A549 (cell line): ENCODE measurements around the gene PTGES3L. TPM values are rescaled to one million over a fixed set of nuclear protein-coding genes. Genes with fewer than 3 reads are reported as not detected.

Experiments used
- ATAC-seq, 2 experiments: fragments of 200-7000 bp in 1 of 2; fragments of >200 bp in 1 of 2; cut with Nextera tagmentation in 1 of 2; cut with Tn5 transposase in 1 of 2; 3 replicates each; pipeline versions ENCODE4 v1.8.0 to v1.9.1; 2018 to 2020; ENCODE audit warnings: mild to moderate bottlenecking in 1 of 2, moderate library complexity in 1 of 2
- CTCF ChIA-PET: fragments of 300-600 bp; sonication (Branson Sonifier 250); formaldehyde crosslinking; extraction: SDS; loops from one replicate; lab custom pipeline; 2021; ENCODE audit warnings: antibody characterized with exemption, inconsistent platforms; lab: Yijun Ruan, JAX
- POLR2A ChIA-PET: fragments of 350-600 bp; formaldehyde crosslinking; extraction: SDS; loops from one replicate; lab custom pipeline; 2021; ENCODE audit warnings: antibody characterized with exemption, inconsistent platforms; lab: Yijun Ruan, JAX
- DNase-seq, 2 experiments: peaks; one replicate each; pipeline versions ENCODE4 v3.0.0 to v3.0.0-alpha.2; 2011 to 2016; ENCODE audit warnings: low read depth in 1 of 2, low spot score in 1 of 2
- FAIRE-seq: peaks from 2 replicates; lab custom pipeline; 2011; peaks lifted over from hg19 to GRCh38; lab: Jason Lieb, UNC
- H3K27ac ChIP-seq, 2 experiments: fragments of >200 bp; sonication (Bioruptor Twin); formaldehyde crosslinking; 3 replicates each; pipeline ENCODE4 v1.5.1; 2016 to 2017
- H3K4me1 ChIP-seq: fragments of >200 bp; sonication (Bioruptor Twin); formaldehyde crosslinking; 3 replicates; pipeline ENCODE4 v1.6.1; 2016
- H3K4me2 ChIP-seq: fragments of >200 bp; sonication (Bioruptor Twin); formaldehyde crosslinking; 3 replicates; pipeline ENCODE4 v1.6.1; 2016
- H3K4me3 ChIP-seq: fragments of >200 bp; sonication (Bioruptor Twin); formaldehyde crosslinking; 3 replicates; pipeline ENCODE4 v1.5.1; 2016
- H3K9me3 ChIP-seq: fragments of >200 bp; sonication (Bioruptor Twin); formaldehyde crosslinking; 3 replicates; pipeline ENCODE4 v1.6.1; 2016
- ATOH8 ChIP-seq: fragments of 250-450 bp; sonication (Bioruptor Pico); IDR thresholded peaks from 2 replicates; pipeline ENCODE4 v1.5.0; 2020; ENCODE audit warnings: low read depth, mild to moderate bottlenecking, moderate library complexity
- BCL3 ChIP-seq: fragments of >200 bp; sonication (Bioruptor Twin); formaldehyde crosslinking; IDR thresholded peaks from 3 replicates; pipeline ENCODE4 v1.6.1; 2016
- BHLHE40 ChIP-seq: IDR thresholded peaks from 2 replicates; pipeline ENCODE4 v1.6.1; 2012; ENCODE audit warnings: low read depth, low read length, inconsistent platforms
- CBX2 ChIP-seq: fragments of 200-600 bp; sonication (generic); IDR thresholded peaks from 2 replicates; pipeline ENCODE4 v1.6.1; 2016; ENCODE audit warnings: low read depth, mild to moderate bottlenecking, borderline replicate concordance
- CEBPB ChIP-seq, 2 experiments: fragments of >200 bp in 1 of 2; sonication (Bioruptor Twin) in 1 of 2; formaldehyde crosslinking in 1 of 2; IDR thresholded peaks; 2 replicates each; pipeline ENCODE4 v1.6.1; 2012 to 2016
- CTCF ChIP-seq: fragments of >200 bp; sonication (Bioruptor Twin); formaldehyde crosslinking; IDR thresholded peaks from 3 replicates; pipeline ENCODE4 v1.5.1; 2016
- EP300 ChIP-seq, 2 experiments: fragments of >200 bp; sonication (Bioruptor Twin); formaldehyde crosslinking; IDR thresholded peaks; 2 replicates in 1 of 2; 3 replicates in 1 of 2; pipeline ENCODE4 v1.6.1; 2016 to 2017
- FOSB ChIP-seq: fragments of 250-450 bp; sonication (Bioruptor Pico); IDR thresholded peaks from 2 replicates; pipeline ENCODE4 v1.5.0; 2020; ENCODE audit warnings: mild to moderate bottlenecking, moderate library complexity
- FOSL2 ChIP-seq, 2 experiments: fragments of 450-650 bp in 1 of 2; fragments of >200 bp in 1 of 2; sonication (Bioruptor Twin) in 1 of 2; formaldehyde crosslinking; IDR thresholded peaks; 2 replicates each; pipeline versions ENCODE4 v1.5.0 to v1.6.1; 2016 to 2020; ENCODE audit warnings: mild to moderate bottlenecking in 1 of 2, moderate library complexity in 1 of 2
- GATA3 ChIP-seq: IDR thresholded peaks from 2 replicates; pipeline ENCODE4 v1.6.1; 2012; ENCODE audit warnings: borderline replicate concordance
- HES2 ChIP-seq: fragments of >200 bp; sonication (Bioruptor Twin); formaldehyde crosslinking; IDR thresholded peaks from 2 replicates; pipeline ENCODE4 v1.6.1; 2016
- HEYL ChIP-seq: fragments of 250-450 bp; sonication (Bioruptor Pico); IDR thresholded peaks from 2 replicates; pipeline ENCODE4 v1.8.0; 2021; ENCODE audit warnings: mild to moderate bottlenecking, moderate library complexity
- HOXB5 ChIP-seq: fragments of 250-450 bp; sonication (Bioruptor Pico); IDR thresholded peaks from 2 replicates; pipeline ENCODE4 v1.5.0; 2020; ENCODE audit warnings: mild to moderate bottlenecking, moderate library complexity
- JUN ChIP-seq, 2 experiments: fragments of >200 bp; sonication (Bioruptor Twin); formaldehyde crosslinking; IDR thresholded peaks; 2 replicates in 1 of 2; 3 replicates in 1 of 2; pipeline ENCODE4 v1.6.1; 2016 to 2017
- KDM1A ChIP-seq: fragments of 200-600 bp; sonication (generic); IDR thresholded peaks from 2 replicates; pipeline ENCODE4 v1.6.1; 2016; ENCODE audit warnings: low read depth, mild to moderate bottlenecking
- KDM5A ChIP-seq: fragments of 200-600 bp; sonication (generic); IDR thresholded peaks from 2 replicates; pipeline ENCODE4 v1.6.1; 2016; ENCODE audit warnings: antibody characterized with exemption, mild to moderate bottlenecking
- MAFK ChIP-seq: fragments of 450-650 bp; IDR thresholded peaks from 2 replicates; pipeline ENCODE4 v1.6.1; 2014; ENCODE audit not compliant: partially characterized antibody
- MAX ChIP-seq: IDR thresholded peaks from 2 replicates; pipeline ENCODE4 v1.6.1; 2012
- NPAS2 ChIP-seq: fragments of 250-450 bp; sonication (Bioruptor Pico); IDR thresholded peaks from 2 replicates; pipeline ENCODE4 v1.8.0; 2022; ENCODE audit warnings: mild to moderate bottlenecking, moderate library complexity, borderline replicate concordance
- NR3C1 ChIP-seq: fragments of >200 bp; sonication (Bioruptor Twin); formaldehyde crosslinking; IDR thresholded peaks from 3 replicates; pipeline ENCODE4 v1.6.1; 2017
- PHF8 ChIP-seq: fragments of 200-600 bp; sonication (generic); IDR thresholded peaks from 2 replicates; pipeline ENCODE4 v1.6.1; 2016; ENCODE audit warnings: low read depth, mild to moderate bottlenecking, antibody characterized with exemption, moderate library complexity, borderline replicate concordance
- RAD21 ChIP-seq, 2 experiments: fragments of >200 bp in 1 of 2; sonication (Bioruptor Twin) in 1 of 2; formaldehyde crosslinking in 1 of 2; IDR thresholded peaks in 1 of 2; conservative IDR thresholded peaks in 1 of 2; 2 replicates in 1 of 2; 3 replicates in 1 of 2; pipeline ENCODE4 v1.6.1; 2012 to 2018; ENCODE audit warnings: inconsistent platforms in 1 of 2
- RCOR1 ChIP-seq: fragments of 150-350 bp; IDR thresholded peaks from 2 replicates; pipeline ENCODE4 v1.6.1; 2014; ENCODE audit warnings: antibody characterized with exemption, low read length, low read depth
- SREBF2 ChIP-seq: fragments of 450-650 bp; IDR thresholded peaks from 2 replicates; pipeline ENCODE4 v1.6.1; 2014; ENCODE audit warnings: mild to moderate bottlenecking, moderate library complexity
- TFCP2L1 ChIP-seq: fragments of 250-450 bp; sonication (Bioruptor Pico); IDR thresholded peaks from 2 replicates; pipeline ENCODE4 v1.5.0; 2021; ENCODE audit warnings: mild to moderate bottlenecking
- ZFP36 ChIP-seq: fragments of 450-650 bp; IDR thresholded peaks from 2 replicates; pipeline ENCODE4 v1.6.1; 2014; ENCODE audit warnings: borderline replicate concordance; ENCODE audit not compliant: partially characterized antibody
- ZNF302 ChIP-seq: fragments of 250-450 bp; sonication (Bioruptor Pico); IDR thresholded peaks from 2 replicates; pipeline ENCODE4 v1.9.0; 2021; ENCODE audit warnings: inconsistent platforms, mild to moderate bottlenecking, moderate library complexity
- WGBS: methylation state at CpG from one replicate; pipeline ENCODE4 v1.1.6; 2017; ENCODE audit errors: missing lambda C conversion rate; 5-methylcytosine and 5-hydroxymethylcytosine counted together
- polyA plus RNA-seq, 4 experiments: library from polyadenylated mRNA; depleted of rRNA in 3 of 4; stranded (reverse); fragments of >200 nt; fragmentation: RNase III in 1 of 4; extraction: RNeasy Plus Mini Kit Qiagen cat#74134 plus additional on column Dnase treatment in 1 of 4; gene quantifications; 2 replicates in 3 of 4; 3 replicates in 1 of 4; pipeline ENCODE4 v1.2.3, GENCODE V29; 2011 to 2017

PTGES3L gene
- polyA plus RNA-seq, 2 of the 4 experiments (the other 2 are of a cell fraction) = 1.8 to 3.5 TPM

- Histone ChIP-seq H3K4me2 (peak overlapping the region; percentile 22), H3K4me1 (peaks cover 16% of the 10 kb centered on the region; the same call in 2 of the 3 replicates), H3K9me3 (no peaks in the 10 kb centered on the region), H3K27ac (no peak overlapping the region; a peak in 1 of 6 replicates), H3K4me3 (no peak overlapping the region)
- POLR2A ChIA-PET = interaction anchor here (5.7 kb wide), 1 partner anchor 12 kb away, joined by 38 read pairs; the partner anchor contains the start of gene RPL27
- no peak for TF ChIP-seq CEBPB (IDR thresholded peaks at IDR 0.05)
- TF ChIP-seq ATOH8 = no peak
- TF ChIP-seq HES2 = no peak
- no peak for TF ChIP-seq SREBF2
- TF ChIP-seq NR3C1 = no peak
- TF ChIP-seq JUN (IDR thresholded peaks at IDR 0.05) = no peak
- no peak for TF ChIP-seq EP300 (IDR thresholded peaks at IDR 0.05)
- no peak for TF ChIP-seq CBX2
- no peak for TF ChIP-seq GATA3
- TF ChIP-seq FOSL2 (IDR thresholded peaks at IDR 0.05) = no peak
- no peak for TF ChIP-seq FOSL2 (CRISPR knock-in tag; IDR thresholded peaks at IDR 0.05)
- no peak for TF ChIP-seq HOXB5
- TF ChIP-seq MAX = no peak
- TF ChIP-seq ZNF302 (CRISPR knock-in tag) = no peak
- no peak for TF ChIP-seq KDM5A
- no peak for TF ChIP-seq RCOR1
- TF ChIP-seq BCL3 = no peak
- TF ChIP-seq FOSB (CRISPR knock-in tag) = no peak
- TF ChIP-seq KDM1A = no peak
- TF ChIP-seq TFCP2L1 (CRISPR knock-in tag) = no peak
- TF ChIP-seq CTCF = no peak
- WGBS = 76% methylated on average over 5 of the region's 5 CpGs
- ATAC-seq = no peak
- peak in 1 of 2 experiments; percentile 64 for DNase-seq
- no peak for FAIRE-seq
- CTCF ChIA-PET = interaction anchor here (0.6 to 3.4 kb wide), 6 partner anchors 8 to 82 kb away, joined by 3 to 20 read pairs (median 3); partner anchors contain the start of genes RND2 and RPL27
These were observed 30.9 kb upstream of the PTGES3L start for GRCh38 chr17:43010667-43011308.

GRCh38 chr17:43006639-43007551, 27.0 kb upstream of the PTGES3L start, which contains the start of gene IFI35:
Gene IFI35 (plus strand): TSS chr17:43006784. CDS start chr17:43006948, 164 bp downstream.
- ATAC-seq (peak; percentile 82 to 84), FAIRE-seq (no peak), DNase-seq (peak; percentile 80 to 85)
- Histone ChIP-seq H3K9me3 (no peaks in the 10 kb centered on the region), H3K4me1 (peaks cover 32% of the 10 kb centered on the region; the same call in 2 of the 3 replicates), H3K27ac (peak within 1 kb of the TSS; percentile 83 to 92), H3K4me3 (peak within 1 kb of the TSS; percentile 44), H3K4me2 (peak within 1 kb of the TSS; percentile 85)
- ChIA-PET CTCF (interaction anchor here (0.8 to 1.6 kb wide), 8 partner anchors 10 to 216 kb away, joined by 3 to 13 read pairs (median 3); partner anchors contain the start of gene RND2), POLR2A (interaction anchor here (1.0 to 1.9 kb wide), 4 partner anchors 9 to 309 kb away, joined by 3 to 44 read pairs (median 4); partner anchors contain the start of gene RPL27)
- WGBS = 44% methylated on average over 18 of the region's 18 CpGs
- TF ChIP-seq BHLHE40 (no peak; the same call in 1 of the 2 replicates), MAFK (peak; percentile 22), PHF8 (peak; percentile 68; the same call in 1 of the 2 replicates), ZFP36 (no peak), NPAS2 (CRISPR knock-in tag) (no peak), HES2 (no peak), HEYL (CRISPR knock-in tag) (no peak), CEBPB (IDR thresholded peaks at IDR 0.05) (no peak; a peak in 1 of 4 replicates), KDM1A (no peak), ZNF302 (CRISPR knock-in tag) (no peak), RAD21 (conservative IDR thresholded peaks at IDR 0.05 in 1 of 2, IDR thresholded peaks at IDR 0.05 in 1 of 2) (peak; percentile 59 to 66)
